ENCODE measurements around the gene SHBG.
"Not testable (repeated sequence)": the region's sequence is repeated elsewhere in the genome, so short reads cannot be mapped to it uniquely, and the experiment has no call there.

Gene SHBG

GRCh38 chr17:7634384-7634783, 4.4 kb downstream of the SHBG start:
- DNase-seq (ENCODE audit: low read depth), result no peak
- peak; percentile 29 for TF ChIP-seq CTCF (IDR thresholded peaks at IDR 0.05; ENCODE audit: low read depth, low read length, missing control alignments)
- H3K4me3 ChIP-seq (ENCODE audit: low read depth, low read length), result no peak overlapping the region

- TF ChIP-seq CTCF (IDR thresholded peaks at IDR 0.05; ENCODE audit: low read depth, low read length, missing control alignments), result no peak
- DNase-seq (ENCODE audit: low read depth), result no peak
- no peak overlapping the region for H3K4me3 ChIP-seq (ENCODE audit: low read depth, low read length)
Measured at GRCh38 chr17:7636163-7636562, 6.2 kb downstream of the SHBG start.

- no peak for DNase-seq (ENCODE audit: low read depth)
- no peak overlapping the region for H3K4me3 ChIP-seq (ENCODE audit: low read depth, low read length)
Measured at GRCh38 chr17:7640783-7641182, 10.8 kb downstream of the SHBG start.

GRCh38 chr17:7641635-7642034, 11.7 kb downstream of the SHBG start:
- not testable (repeated sequence) for H3K4me3 ChIP-seq (ENCODE audit: low read depth, low read length)

More at GRCh38 chr17:7640783-7641182, 10.8 kb downstream of the SHBG start:
- TF ChIP-seq CTCF (IDR thresholded peaks at IDR 0.05; ENCODE audit: low read depth, low read length, missing control alignments), result no peak

GRCh38 chr17:7644775-7645174, 14.8 kb downstream of the SHBG start:
- no peak for DNase-seq (ENCODE audit: low read depth)
- TF ChIP-seq CTCF (IDR thresholded peaks at IDR 0.05; ENCODE audit: low read depth, low read length, missing control alignments), result no peak
- no peak overlapping the region for H3K4me3 ChIP-seq (ENCODE audit: low read depth, low read length)

More at GRCh38 chr17:7641635-7642034, 11.7 kb downstream of the SHBG start:
- DNase-seq (ENCODE audit: low read depth), result not testable (repeated sequence)

- DNase-seq (ENCODE audit: low read depth), result no peak
- TF ChIP-seq CTCF (IDR thresholded peaks at IDR 0.05; ENCODE audit: low read depth, low read length, missing control alignments), result no peak
- no peak overlapping the region for H3K4me3 ChIP-seq (ENCODE audit: low read depth, low read length)
Measured at GRCh38 chr17:7646457-7646856, 16.5 kb downstream of the SHBG start.

- no peak for TF ChIP-seq CTCF (IDR thresholded peaks at IDR 0.05; ENCODE audit: low read depth, low read length, missing control alignments)
- no peak for DNase-seq (ENCODE audit: low read depth)
- H3K4me3 ChIP-seq (ENCODE audit: low read depth, low read length), result no peak overlapping the region
Measured at GRCh38 chr17:7647018-7647417, 17.1 kb downstream of the SHBG start.
